ENCODE data around the gene IQCE.

IQCE gene

DNA sequence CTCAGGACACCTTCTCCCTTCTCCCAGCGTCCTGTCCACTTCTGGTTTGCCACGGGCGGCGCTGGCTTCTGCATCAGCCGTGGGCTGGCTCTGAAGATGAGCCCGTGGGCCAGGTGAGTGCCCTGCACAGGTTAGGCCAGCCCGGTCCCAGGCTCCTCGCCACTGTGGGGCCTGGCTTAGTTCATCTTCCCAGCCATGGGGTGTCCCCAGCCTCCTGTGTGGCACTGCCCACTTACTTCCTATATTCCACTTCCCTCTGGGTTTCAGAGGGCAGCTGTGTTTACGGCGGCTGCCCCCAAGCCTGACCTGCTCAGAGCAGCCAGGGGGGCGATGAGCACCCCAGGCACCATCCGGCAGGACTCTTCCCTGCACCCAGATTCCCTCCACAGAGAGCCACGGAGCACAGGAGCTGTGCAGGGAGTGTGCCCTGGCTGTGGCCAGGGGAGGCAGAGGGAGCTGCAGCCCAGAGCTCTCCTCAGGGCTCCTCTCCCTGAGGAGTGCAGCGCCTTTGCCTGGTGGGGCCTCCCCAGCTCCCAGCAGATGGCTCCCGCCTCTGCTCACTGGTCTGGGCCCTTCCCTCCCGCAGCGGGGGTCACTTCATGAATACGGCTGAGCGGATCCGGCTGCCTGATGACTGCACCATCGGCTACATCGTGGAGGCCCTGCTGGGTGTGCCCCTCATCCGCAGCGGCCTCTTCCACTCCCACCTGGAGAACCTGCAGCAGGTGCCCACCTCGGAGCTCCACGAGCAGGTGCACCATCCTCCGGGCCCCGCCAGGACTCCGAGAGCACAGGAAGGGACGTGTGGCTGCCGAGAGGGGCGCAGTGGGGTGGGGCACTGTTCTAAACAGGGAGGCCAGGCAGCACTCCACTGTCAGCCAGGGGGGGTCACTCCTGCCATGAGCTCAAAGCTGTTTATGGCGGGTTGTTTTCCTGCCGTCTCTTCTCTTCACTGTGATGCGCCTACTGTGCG lies 32.8 kb upstream of the IQCE start:
- peak overlapping the region; percentile 68 for H3K9ac ChIP-seq (ENCODE audit: insufficient read length, low read depth)
- H3K4me1 ChIP-seq (ENCODE audit: insufficient read depth, insufficient read length): peaks cover 72% of the 10 kb centered on the region
- peaks cover 15% of the 10 kb centered on the region for H3K27me3 ChIP-seq (ENCODE audit: insufficient read depth, insufficient read length)
- no peaks in the 10 kb centered on the region for H3K9me3 ChIP-seq (ENCODE audit: insufficient read depth, low read length)
- peaks cover 54% of the 10 kb centered on the region for H3K36me3 ChIP-seq (ENCODE audit: insufficient read depth, insufficient read length, low read length)
- no peak for DNase-seq (ENCODE audit: low read depth, low spot score)
- TF ChIP-seq YY1 (IDR thresholded peaks at IDR 0.05; ENCODE audit: insufficient read depth, insufficient read length) (no peak), ZNF274 (IDR thresholded peaks at IDR 0.05; ENCODE audit: low read depth, low read length) (no peak), SUZ12 (IDR thresholded peaks at IDR 0.05; ENCODE audit: extremely low read depth, insufficient read depth, insufficient read length) (no peak)
- H3K4me3 ChIP-seq (ENCODE audit: insufficient read length, low read depth): no peak overlapping the region

DNA sequence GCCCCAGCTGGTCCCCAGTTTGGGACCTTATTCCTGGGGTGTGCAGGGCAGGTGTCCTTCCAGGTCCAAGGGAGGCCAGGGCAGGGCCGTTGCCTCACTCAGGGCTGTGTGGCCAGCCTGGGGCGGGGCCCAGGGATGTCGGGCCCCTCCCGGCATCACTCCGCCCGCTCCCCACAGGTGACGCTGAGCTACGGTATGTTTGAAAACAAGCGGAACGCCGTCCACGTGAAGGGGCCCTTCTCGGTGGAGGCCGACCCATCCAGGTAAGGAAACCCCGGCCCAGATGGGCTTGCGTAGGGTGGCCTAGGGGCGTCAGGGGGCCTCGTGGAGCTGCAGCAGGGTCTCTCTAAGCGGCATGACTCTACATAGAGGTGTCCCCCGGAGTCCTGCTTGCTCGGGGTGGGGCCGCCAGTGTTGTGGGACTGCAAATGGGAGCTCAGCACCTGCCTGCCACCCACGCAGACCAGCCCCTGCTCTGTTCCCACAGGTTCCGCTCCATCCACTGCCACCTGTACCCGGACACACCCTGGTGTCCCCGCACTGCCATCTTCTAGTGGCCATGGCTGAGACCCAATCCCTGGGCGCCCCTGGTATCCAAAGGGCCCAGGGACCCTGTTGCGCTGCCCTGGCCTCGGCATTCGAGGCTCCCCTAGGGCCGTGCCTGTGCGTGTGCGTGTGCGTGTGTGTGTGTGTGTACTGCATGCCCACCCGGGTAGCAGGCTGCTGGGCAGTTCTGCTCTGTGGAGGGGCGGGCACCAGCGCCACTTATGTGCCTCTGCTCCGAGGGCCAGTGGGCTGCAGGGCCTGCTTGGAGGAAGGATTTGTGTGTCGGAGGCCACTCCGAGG lies 31.9 kb upstream of the IQCE start:
- TF ChIP-seq SUZ12 (IDR thresholded peaks at IDR 0.05; ENCODE audit: extremely low read depth, insufficient read depth, insufficient read length) (no peak), ZNF274 (IDR thresholded peaks at IDR 0.05; ENCODE audit: low read depth, low read length) (no peak), YY1 (IDR thresholded peaks at IDR 0.05; ENCODE audit: insufficient read depth, insufficient read length) (no peak)
- H3K27me3 ChIP-seq (ENCODE audit: insufficient read depth, insufficient read length): peaks cover 6% of the 10 kb centered on the region
- H3K36me3 ChIP-seq (ENCODE audit: insufficient read depth, insufficient read length, low read length): peaks cover 54% of the 10 kb centered on the region
- peak overlapping the region; percentile 36 for H3K9ac ChIP-seq (ENCODE audit: insufficient read length, low read depth)
- no peak overlapping the region for H3K4me3 ChIP-seq (ENCODE audit: insufficient read length, low read depth)
- no peak for DNase-seq (ENCODE audit: low read depth, low spot score)
- H3K4me1 ChIP-seq (ENCODE audit: insufficient read depth, insufficient read length): peaks cover 66% of the 10 kb centered on the region
- no peaks in the 10 kb centered on the region for H3K9me3 ChIP-seq (ENCODE audit: insufficient read depth, low read length)

GRCh38 chr7:2527505-2528467 lies 31.0 kb upstream of the IQCE start:
- H3K36me3 ChIP-seq (ENCODE audit: insufficient read depth, insufficient read length, low read length): peaks cover 50% of the 10 kb centered on the region

DNA sequence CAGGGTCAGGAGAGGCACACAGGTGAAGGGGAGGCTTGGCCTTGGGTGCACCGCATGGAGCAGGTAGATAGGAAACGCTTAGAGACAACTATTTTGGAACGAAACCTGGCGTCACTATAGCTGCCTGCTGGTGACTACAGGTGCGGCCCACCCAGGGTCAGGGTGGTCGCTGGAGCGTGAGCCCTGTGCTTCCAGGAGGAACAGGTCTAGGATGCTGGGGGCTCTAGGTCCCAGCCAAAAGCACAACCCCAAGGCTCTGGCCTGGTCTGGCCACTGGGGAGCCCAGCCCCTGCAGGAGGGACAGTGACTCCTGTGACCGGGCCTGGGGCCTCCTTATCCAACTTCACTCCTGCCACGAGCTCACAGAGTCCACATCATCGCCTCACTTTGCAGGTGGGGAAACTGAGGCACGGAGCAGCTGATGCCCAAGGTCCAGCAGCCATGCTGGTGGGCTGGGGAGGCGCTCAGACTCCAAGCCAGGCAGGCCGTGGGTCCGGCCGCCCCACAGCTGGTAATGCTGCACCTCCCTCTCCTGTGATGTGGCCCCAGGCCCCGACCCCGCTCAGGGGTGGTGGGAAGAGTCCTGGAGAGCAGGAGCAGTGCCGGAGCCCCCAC lies 30.2 kb upstream of the IQCE start:
- peaks cover 56% of the 10 kb centered on the region for H3K4me1 ChIP-seq (ENCODE audit: insufficient read depth, insufficient read length)
- peak overlapping the region; percentile 47 for H3K9ac ChIP-seq (ENCODE audit: insufficient read length, low read depth)
- no peak for DNase-seq (ENCODE audit: low read depth, low spot score)
- no peaks in the 10 kb centered on the region for H3K27me3 ChIP-seq (ENCODE audit: insufficient read depth, insufficient read length)
- TF ChIP-seq ZNF274 (IDR thresholded peaks at IDR 0.05; ENCODE audit: low read depth, low read length): no peak
- no peak for TF ChIP-seq SUZ12 (IDR thresholded peaks at IDR 0.05; ENCODE audit: extremely low read depth, insufficient read depth, insufficient read length)
- TF ChIP-seq YY1 (IDR thresholded peaks at IDR 0.05; ENCODE audit: insufficient read depth, insufficient read length): no peak
- no peak overlapping the region for H3K4me3 ChIP-seq (ENCODE audit: insufficient read length, low read depth)
- no peaks in the 10 kb centered on the region for H3K9me3 ChIP-seq (ENCODE audit: insufficient read depth, low read length)
- peaks cover 50% of the 10 kb centered on the region for H3K36me3 ChIP-seq (ENCODE audit: insufficient read depth, insufficient read length, low read length)

More at GRCh38 chr7:2527505-2528467, 31.0 kb upstream of the IQCE start:
- peaks cover 62% of the 10 kb centered on the region for H3K4me1 ChIP-seq (ENCODE audit: insufficient read depth, insufficient read length)
- no peaks in the 10 kb centered on the region for H3K27me3 ChIP-seq (ENCODE audit: insufficient read depth, insufficient read length)
- no peaks in the 10 kb centered on the region for H3K9me3 ChIP-seq (ENCODE audit: insufficient read depth, low read length)
- peak overlapping the region; percentile 47 for H3K9ac ChIP-seq (ENCODE audit: insufficient read length, low read depth)
- DNase-seq (ENCODE audit: low read depth, low spot score): no peak
- no peak for TF ChIP-seq YY1 (IDR thresholded peaks at IDR 0.05; ENCODE audit: insufficient read depth, insufficient read length)
- no peak for TF ChIP-seq SUZ12 (IDR thresholded peaks at IDR 0.05; ENCODE audit: extremely low read depth, insufficient read depth, insufficient read length)
- TF ChIP-seq ZNF274 (IDR thresholded peaks at IDR 0.05; ENCODE audit: low read depth, low read length): no peak
- H3K4me3 ChIP-seq (ENCODE audit: insufficient read length, low read depth): no peak overlapping the region

GRCh38 chr7:2529161-2530070 lies 29.4 kb upstream of the IQCE start:
- no peak for DNase-seq (ENCODE audit: low read depth, low spot score)
- no peaks in the 10 kb centered on the region for H3K27me3 ChIP-seq (ENCODE audit: insufficient read depth, insufficient read length)
- peak overlapping the region; percentile 47 for H3K9ac ChIP-seq (ENCODE audit: insufficient read length, low read depth)
- H3K36me3 ChIP-seq (ENCODE audit: insufficient read depth, insufficient read length, low read length): peaks cover 49% of the 10 kb centered on the region
- TF ChIP-seq YY1 (IDR thresholded peaks at IDR 0.05; ENCODE audit: insufficient read depth, insufficient read length): no peak
- no peak for TF ChIP-seq ZNF274 (IDR thresholded peaks at IDR 0.05; ENCODE audit: low read depth, low read length)
- TF ChIP-seq SUZ12 (IDR thresholded peaks at IDR 0.05; ENCODE audit: extremely low read depth, insufficient read depth, insufficient read length): no peak
- H3K4me3 ChIP-seq (ENCODE audit: insufficient read length, low read depth): no peak overlapping the region
- H3K4me1 ChIP-seq (ENCODE audit: insufficient read depth, insufficient read length): peaks cover 51% of the 10 kb centered on the region
- no peaks in the 10 kb centered on the region for H3K9me3 ChIP-seq (ENCODE audit: insufficient read depth, low read length)
